Stimulated activated CD4-positive, alpha-beta T cell treated with anti-CD3 and anti-CD28 coated beads, TNF-alpha, amount 100 ng/mL, for 48 hours (primary cell): ENCODE data around the gene SIRT7.

ENCODE experiments used
- DNase-seq, 3 donors: peaks; one replicate each; pipeline ENCODE4 v3.0.0-alpha.2; 2020; ENCODE audit warnings: low read depth in 3 of 3

SIRT7 gene

GRCh38 chr17:81905993-81906392 is 12.0 kb downstream of the SIRT7 start:
- DNase-seq: no peak

GRCh38 chr17:81905424-81905875 is 12.5 kb downstream of the SIRT7 start:
- DNase-seq: no peak

DNA sequence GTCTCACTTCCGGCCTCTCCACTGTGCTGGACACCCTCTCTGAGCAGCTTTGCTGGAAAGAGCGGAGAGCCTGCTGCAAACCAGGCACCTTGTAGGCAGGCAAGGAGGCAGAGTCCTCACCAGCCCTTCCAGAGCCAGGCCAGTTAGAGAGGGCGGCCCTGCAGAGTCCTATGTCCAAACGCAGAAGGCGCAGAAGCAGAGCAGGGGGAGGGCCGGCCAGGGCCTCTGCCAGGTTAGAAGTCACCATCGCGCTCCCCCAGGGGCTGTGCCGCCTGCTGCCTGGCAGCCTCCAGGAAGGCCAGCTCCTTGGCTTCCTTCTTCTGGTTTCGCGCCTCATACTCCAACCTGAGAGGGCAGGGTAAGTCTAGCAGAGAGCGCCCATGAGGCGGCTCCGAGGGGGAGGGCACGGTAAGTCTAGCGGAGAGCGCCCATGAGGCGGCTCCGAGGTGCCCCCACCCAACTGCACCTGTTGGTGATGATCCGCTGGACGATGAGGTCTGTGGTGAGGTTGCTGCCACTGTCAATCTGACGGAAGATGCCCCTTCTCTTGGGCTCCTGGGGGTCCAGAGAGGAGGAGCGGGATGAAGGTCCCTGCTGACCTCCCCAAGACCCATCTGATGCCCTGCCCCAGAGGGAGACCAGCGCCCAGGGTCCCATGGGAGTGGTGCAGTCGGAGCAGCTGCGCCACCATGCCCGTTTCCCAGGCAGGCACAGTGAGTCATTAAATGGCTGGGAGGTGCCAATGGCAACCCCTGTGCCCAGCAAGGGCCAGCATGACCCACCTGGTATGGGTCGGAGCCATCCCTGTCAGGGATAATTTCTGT is 13.2 kb downstream of the SIRT7 start:
- DNase-seq: no peak

- no peak for DNase-seq
Observed at GRCh38 chr17:81903896-81904599, 13.9 kb downstream of the SIRT7 start.

DNA sequence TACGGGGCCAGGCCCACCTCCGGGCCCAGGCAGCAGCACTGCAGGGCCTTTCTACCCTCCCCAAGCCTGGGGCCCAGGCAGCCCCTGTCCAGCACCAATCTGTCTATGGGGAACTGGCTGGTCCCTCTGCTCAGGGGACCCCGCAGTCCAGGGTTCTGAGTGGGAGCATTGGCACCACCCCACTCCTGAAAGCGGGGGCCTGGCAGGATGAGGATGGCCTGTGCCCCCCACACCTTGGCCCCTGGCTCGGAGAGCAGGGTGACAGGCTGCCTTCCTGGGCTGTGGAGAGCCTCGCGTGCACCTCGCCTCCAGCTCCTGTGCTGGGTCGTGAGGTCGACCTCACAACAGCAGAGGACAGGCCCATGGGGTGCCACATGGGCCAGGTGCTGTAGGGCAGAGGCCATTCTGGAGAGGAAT is 14.6 kb downstream of the SIRT7 start:
- DNase-seq: no peak

- no peak for DNase-seq
Observed at GRCh38 chr17:81902653-81903414, 15.1 kb downstream of the SIRT7 start.

DNA sequence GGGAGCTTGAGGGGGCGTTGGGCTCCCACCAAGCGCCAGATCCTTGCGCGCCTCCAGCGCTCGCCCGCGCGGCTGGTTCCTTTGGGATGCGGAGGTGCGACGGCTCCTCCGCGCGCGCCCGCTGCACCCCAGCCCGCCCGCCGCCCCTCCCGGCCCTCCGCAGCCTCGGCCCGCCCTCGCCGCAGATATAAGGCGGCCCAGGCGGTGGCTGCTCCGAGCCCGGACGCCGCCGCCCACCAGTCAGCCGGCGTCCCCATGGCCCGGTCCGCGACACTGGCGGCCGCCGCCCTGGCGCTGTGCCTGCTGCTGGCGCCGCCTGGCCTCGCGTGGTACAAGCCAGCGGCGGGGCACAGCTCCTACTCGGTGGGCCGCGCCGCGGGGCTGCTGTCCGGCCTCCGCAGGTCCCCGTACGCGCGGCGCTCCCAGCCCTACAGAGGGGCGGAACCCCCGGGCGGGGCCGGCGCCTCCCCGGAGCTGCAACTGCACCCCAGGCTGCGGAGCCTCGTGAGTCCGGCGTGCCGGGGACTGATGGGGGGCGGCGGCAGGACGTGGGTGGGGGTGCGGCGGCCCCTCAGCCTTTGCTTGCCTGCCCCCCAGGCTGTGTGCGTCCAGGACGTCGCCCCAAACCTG is 15.8 kb downstream of the SIRT7 start, which contains the start of gene NPB:
Gene NPB, plus strand, starts transcription at position 216 of the 630 bp plus-strand sequence. Its CDS starts 40 bp downstream, at position 256.
- no peak for DNase-seq

DNA sequence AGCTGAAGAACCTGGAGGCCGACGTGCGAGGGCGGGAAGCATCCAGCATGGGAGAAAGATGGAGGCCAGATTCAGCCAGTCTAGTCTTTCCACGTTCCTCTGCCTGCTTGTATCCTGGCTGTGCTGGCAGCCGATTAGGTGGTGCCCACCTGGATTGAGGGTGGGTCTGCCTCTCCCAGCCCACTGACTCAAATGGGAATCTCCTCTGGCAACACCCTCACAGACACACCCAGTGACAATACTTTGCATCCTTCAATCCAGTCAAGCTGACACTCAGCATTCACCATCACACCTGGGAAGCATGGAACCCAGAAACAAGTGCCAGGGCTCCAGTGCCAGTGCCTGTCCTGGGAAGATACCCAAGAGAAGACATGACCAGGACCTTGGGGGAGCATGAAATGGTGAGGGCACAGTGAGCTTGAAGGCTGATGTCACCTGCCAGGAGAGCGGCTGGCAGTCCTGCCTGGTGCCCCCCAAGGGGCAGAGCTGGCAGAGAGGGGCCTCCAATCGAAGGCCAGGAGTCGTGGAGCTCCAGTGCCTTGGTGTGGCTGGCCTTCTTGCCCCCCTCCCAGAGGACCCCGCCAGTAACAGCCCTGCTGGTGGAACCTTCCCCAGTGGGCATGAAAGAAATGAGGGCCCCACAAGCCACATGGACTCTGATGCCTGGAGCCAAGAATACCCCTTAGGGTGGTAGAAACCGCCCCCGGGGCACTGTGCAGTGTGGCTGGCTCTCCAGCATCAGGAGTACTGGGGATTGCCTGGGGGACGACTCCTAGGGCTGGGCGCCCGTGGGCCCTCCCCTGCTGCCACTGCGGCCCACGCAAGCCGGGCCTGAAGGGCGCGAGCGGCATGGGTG is 16.6 kb downstream of the SIRT7 start:
- DNase-seq: no peak

- no peak for DNase-seq
Observed at GRCh38 chr17:81900181-81900820, 17.7 kb downstream of the SIRT7 start.

DNA sequence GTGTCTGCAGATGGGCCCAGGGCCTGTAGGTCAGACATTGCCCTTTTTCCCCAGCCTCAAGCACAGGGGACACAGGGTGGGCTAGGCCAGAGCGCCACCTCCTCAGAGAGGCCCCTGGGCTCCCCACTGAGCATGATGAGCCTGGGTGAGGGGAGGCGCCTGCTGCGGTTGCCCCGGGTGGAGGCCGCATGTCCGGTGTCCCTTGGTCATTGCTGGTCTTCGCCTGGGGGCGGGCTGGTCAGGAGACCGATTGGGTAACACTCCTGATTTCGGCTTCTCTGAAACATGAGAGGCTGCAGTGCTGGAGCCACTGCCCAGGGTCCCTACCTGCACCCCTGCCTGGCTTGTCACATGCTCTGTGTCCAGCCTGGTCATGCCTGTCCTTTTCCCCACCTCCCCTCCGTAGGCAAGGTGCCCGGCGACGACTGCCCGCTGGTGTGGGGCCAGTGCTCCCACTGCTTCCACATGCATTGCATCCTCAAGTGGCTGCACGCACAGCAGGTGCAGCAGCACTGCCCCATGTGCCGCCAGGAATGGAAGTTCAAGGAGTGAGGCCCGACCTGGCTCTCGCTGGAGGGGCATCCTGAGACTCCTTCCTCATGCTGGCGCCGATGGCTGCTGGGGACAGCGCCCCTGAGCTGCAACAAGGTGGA is 18.3 kb downstream of the SIRT7 start:
- no peak for DNase-seq

DNA sequence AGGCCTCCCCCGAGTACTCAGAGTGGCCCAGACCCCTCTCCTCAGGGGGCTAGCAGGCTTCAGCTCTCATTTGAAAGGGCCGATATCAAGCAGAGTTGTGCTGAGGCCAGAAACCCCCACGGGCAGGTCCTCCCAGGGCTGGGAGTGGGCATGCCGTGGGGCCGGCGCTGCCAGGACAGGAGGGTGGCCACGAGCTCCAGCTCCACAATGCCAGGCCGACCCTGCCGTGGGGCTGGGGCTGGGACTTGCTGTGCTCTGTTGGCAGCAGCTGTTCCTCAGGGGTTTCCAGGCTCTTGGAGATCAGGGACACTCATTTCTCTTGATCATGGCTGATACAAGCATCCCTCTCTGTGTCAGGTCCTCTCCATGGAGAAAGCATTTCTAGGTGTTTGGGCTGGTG is 19.1 kb downstream of the SIRT7 start:
- no peak for DNase-seq

DNA sequence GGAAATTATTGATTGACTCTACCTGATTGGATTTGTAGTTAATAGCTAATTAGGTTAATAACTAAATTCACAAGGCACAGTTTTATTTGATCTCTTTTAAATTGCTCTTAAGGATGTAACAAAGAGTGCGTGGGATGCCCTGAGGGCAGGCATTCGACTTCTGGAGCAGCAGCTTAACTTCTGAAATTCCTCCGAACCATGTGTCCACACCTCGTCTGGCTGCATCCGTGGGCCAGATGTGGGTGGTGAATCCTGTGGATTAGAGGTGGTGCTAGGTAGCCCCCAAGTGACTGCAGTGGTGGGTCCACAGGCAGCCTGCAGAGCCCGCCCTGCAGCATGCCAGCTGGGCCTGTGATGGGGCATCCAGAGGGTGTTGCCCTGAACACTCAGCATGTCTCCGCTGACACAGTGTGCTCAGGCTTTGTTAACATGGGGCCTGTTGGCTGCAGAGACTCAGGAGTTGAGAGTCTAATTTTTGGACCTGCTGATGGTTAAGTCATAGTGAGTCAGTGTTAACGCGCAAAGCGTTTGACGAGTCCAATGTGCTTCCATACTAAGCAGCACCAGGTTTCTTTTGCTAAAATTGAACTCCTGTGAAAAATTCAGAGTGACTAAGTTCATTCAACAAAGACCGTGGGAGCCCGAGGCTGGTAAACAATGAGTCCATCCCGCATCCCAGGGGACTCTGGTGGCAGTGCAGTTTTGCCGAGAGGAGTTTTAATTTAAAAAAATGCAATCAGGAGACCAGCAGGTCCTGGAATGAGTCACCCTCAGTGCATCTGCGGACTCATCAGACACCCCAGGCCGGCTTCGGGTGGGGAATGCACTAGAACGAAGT is 19.7 kb downstream of the SIRT7 start:
- no peak for DNase-seq

DNA sequence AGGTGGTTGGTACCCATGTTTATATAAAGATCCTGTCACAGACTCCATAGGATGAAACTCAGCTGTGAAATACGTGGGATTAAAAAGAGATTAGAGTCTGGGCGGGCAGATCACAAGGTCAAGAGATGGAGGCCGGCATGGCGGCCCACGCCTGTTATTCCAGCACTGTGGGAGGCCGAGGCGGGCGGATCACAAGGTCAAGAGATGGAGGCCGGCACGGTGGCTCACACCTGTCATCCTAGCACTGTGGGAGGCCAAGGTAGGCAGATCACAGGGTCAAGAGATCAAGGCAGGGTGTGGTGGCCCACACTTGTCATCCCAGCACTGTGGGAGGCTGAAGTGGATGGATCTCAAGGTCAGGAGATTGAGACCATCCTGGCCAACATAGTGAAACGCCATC is 22.6 kb downstream of the SIRT7 start:
- DNase-seq: no peak

GRCh38 chr17:81891303-81891552 is 26.7 kb downstream of the SIRT7 start:
- no peak for DNase-seq

GRCh38 chr17:81890447-81891302 is 27.3 kb downstream of the SIRT7 start:
- DNase-seq: no peak

DNA sequence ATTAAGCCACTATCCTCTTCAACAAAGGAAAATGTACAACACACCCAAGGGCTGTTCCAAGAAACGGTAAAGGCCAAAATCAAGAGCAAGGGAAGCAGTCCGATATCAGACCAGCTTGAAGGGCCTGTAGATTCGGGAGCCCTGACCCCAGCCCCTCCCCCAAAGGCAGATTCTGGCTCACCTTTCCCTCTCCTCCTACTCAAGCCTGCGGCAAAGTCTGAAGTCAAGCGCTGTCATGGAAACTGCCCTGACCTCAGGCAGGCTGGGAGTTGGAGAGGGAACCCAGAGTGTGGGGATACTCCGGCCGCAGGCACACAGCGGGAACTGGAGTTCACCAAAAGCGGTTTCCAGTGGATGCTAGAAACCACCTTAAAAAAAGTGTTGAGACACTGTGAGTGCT is 28.4 kb downstream of the SIRT7 start:
- DNase-seq: no peak

- DNase-seq: no peak
Observed at GRCh38 chr17:81888988-81889595, 28.9 kb downstream of the SIRT7 start.
